ENCODE results near the gene IMMP2L.

DNA sequence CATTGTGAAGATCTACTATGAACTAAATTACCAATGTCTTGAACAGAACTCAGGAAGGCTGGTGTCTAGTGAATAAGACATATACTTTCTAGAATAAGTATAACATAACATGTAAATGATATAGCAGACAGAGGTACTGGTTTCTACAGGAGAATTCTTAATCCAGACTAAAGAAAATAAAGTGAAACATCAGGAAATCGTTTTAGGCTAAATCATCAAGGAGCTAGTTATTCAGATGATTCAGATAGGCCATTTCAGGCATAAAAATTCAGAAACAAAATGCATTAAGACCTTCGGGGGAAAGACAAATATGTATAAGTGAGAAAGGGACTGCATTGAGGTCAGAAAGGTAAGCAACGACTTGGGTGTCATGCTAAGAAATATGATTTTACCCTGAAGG is 300.8 kb downstream of the IMMP2L start:
- TF ChIP-seq, protein P1, sequence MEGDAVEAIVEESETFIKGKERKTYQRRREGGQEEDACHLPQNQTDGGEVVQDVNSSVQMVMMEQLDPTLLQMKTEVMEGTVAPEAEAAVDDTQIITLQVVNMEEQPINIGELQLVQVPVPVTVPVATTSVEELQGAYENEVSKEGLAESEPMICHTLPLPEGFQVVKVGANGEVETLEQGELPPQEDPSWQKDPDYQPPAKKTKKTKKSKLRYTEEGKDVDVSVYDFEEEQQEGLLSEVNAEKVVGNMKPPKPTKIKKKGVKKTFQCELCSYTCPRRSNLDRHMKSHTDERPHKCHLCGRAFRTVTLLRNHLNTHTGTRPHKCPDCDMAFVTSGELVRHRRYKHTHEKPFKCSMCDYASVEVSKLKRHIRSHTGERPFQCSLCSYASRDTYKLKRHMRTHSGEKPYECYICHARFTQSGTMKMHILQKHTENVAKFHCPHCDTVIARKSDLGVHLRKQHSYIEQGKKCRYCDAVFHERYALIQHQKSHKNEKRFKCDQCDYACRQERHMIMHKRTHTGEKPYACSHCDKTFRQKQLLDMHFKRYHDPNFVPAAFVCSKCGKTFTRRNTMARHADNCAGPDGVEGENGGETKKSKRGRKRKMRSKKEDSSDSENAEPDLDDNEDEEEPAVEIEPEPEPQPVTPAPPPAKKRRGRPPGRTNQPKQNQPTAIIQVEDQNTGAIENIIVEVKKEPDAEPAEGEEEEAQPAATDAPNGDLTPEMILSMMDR (optimal IDR thresholded peaks at IDR 0.05 in 1 of 3, IDR thresholded peaks at IDR 0.05 in 1 of 3, conservative IDR thresholded peaks at IDR 0.05 in 1 of 3; ENCODE audit: extremely low read depth in 1 of 3, insufficient read depth in 2 of 3, low read length in 3 of 3): no peak
- no peak for TF ChIP-seq EZH2 (IDR thresholded peaks at IDR 0.05; ENCODE audit: low read length)

All from keratinocyte (primary cell).